DOHH2 (cell line): ENCODE measurements around the gene HDAC10.

Source experiments
- EZH2phosphoT487 ChIP-seq: fragments of 200-600 bp; sonication (generic); IDR thresholded peaks from 2 replicates; pipeline ENCODE4 v1.6.1; 2017; ENCODE audit warnings: borderline replicate concordance, mild to moderate bottlenecking, antibody characterized with exemption, low read length, moderate library complexity, mixed read lengths
- TF ChIP-seq, protein P1 (sequence below): fragments of 200-600 bp; sonication (generic); IDR thresholded peaks from one replicate; pipeline ENCODE4 v1.5.1; 2014; ENCODE audit warnings: antibody characterized with exemption, mild to moderate bottlenecking, low read depth, low read length; ENCODE audit not compliant: poor library complexity, severe bottlenecking

DNA sequence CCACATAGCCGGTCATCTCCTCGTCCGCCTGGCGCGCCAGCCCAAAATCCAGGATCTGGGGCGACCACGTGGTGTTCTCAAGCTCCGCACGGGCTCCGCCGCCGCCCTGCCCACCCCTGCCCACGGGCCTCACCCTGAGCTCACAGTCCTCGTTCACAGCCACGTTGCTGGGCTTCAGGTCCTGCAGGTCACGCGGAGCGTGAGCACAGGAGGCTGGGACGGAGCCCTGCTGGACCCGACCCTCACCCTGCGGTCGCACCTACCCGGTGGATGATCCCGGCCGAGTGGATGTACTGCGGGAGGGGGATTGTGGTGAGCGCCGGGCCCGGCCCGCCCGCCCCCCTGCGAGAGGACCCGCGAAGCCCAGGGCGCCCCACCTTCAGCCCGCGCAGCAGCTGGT is 15.9 kb upstream of the HDAC10 start:
- TF ChIP-seq, protein P1, sequence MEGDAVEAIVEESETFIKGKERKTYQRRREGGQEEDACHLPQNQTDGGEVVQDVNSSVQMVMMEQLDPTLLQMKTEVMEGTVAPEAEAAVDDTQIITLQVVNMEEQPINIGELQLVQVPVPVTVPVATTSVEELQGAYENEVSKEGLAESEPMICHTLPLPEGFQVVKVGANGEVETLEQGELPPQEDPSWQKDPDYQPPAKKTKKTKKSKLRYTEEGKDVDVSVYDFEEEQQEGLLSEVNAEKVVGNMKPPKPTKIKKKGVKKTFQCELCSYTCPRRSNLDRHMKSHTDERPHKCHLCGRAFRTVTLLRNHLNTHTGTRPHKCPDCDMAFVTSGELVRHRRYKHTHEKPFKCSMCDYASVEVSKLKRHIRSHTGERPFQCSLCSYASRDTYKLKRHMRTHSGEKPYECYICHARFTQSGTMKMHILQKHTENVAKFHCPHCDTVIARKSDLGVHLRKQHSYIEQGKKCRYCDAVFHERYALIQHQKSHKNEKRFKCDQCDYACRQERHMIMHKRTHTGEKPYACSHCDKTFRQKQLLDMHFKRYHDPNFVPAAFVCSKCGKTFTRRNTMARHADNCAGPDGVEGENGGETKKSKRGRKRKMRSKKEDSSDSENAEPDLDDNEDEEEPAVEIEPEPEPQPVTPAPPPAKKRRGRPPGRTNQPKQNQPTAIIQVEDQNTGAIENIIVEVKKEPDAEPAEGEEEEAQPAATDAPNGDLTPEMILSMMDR, result no peak
- no peak for TF ChIP-seq EZH2phosphoT487
